ENCODE results near the gene LHFPL6. TPM values are rescaled to one million over a fixed set of nuclear protein-coding genes. Genes with fewer than 3 reads are reported as not detected.
"Not testable (repeated sequence)": the region's sequence is repeated elsewhere in the genome, so short reads cannot be mapped to it uniquely, and the experiment has no call there.

The LHFPL6 gene
- polyA plus RNA-seq, 2 of the 4 experiments (the other 2 are of a cell fraction), result 1.7 to 5.4 TPM

- H3K4me2 ChIP-seq, result no peak overlapping the region
- POLR2A ChIA-PET, result no interaction called here
- H3K4me3 ChIP-seq, result no peak overlapping the region
- FAIRE-seq (no peak), DNase-seq (ENCODE audit: low read depth in 1 of 2, low spot score in 1 of 2) (no peak), ATAC-seq (no peak)
- TF ChIP-seq MAFK (IDR thresholded peaks at IDR 0.05; ENCODE audit: partially characterized antibody), result peak; percentile 15
- TF ChIP-seq JUN (IDR thresholded peaks at IDR 0.05), result no peak
- TF ChIP-seq EHMT2 (IDR thresholded peaks at IDR 0.05; ENCODE audit: low read depth), result no peak
- TF ChIP-seq CHD4 (IDR thresholded peaks at IDR 0.05; ENCODE audit: borderline replicate concordance), result no peak
- no peak for TF ChIP-seq BCL3 (IDR thresholded peaks at IDR 0.05)
- no peak for TF ChIP-seq ELK1 (IDR thresholded peaks at IDR 0.05; ENCODE audit: low read depth, low read length)
- TF ChIP-seq SMC3 (IDR thresholded peaks at IDR 0.05), result no peak
- H3K4me1 ChIP-seq, result no peaks in the 10 kb centered on the region
- H3K27ac ChIP-seq, result no peak overlapping the region
- H3K9me3 ChIP-seq, result no peaks in the 10 kb centered on the region
- WGBS (ENCODE audit: missing lambda C conversion rate), result 8% methylated on average over 1 of the region's 1 CpG
- CTCF ChIA-PET, result interaction anchor here (0.8 to 0.9 kb wide), 2 partner anchors 24 to 270 kb away, joined by 3 to 4 read pairs; no protein-coding TSS in a partner anchor
Observed at GRCh38 chr13:39341251-39341650, 261.7 kb downstream of the LHFPL6 start.

GRCh38 chr13:39338114-39338513 lies 264.9 kb downstream of the LHFPL6 start:
- FAIRE-seq; ATAC-seq; CTCF ChIA-PET; POLR2A ChIA-PET; H3K4me2 ChIP-seq; H3K27ac ChIP-seq; H3K4me3 ChIP-seq; H3K4me1 ChIP-seq; H3K9me3 ChIP-seq; DNase-seq (ENCODE audit: low read depth in 1 of 2, low spot score in 1 of 2): not testable (repeated sequence)
- 54% methylated on average over 6 of the region's 6 CpGs for WGBS (ENCODE audit: missing lambda C conversion rate)

DNA sequence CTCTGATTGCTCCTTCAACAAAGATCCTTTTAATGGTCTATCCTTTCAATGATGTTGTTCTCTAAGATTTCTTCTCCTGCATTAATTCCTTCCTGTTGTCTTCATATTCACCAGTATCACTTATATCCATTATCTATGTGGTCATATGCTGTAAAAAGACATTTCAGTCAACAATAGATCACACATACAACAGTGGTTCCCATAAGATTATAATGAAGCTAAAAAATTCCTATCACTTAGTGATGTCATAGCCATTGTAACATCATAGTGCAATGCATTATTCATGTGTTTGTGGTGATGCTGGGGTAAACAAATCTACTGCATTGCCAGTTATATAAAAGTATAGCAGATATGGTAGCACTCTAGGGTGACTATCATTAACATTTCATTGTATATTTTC lies 266.1 kb downstream of the LHFPL6 start:
- Histone ChIP-seq H3K9me3 (no peaks in the 10 kb centered on the region), H3K27ac (no peak overlapping the region), H3K4me1 (no peaks in the 10 kb centered on the region), H3K4me3 (no peak overlapping the region), H3K4me2 (no peak overlapping the region)
- ChIA-PET CTCF (no interaction called here), POLR2A (no interaction called here)
- DNase-seq (ENCODE audit: low read depth in 1 of 2, low spot score in 1 of 2) (no peak), ATAC-seq (no peak), FAIRE-seq (no peak)
- TF ChIP-seq BHLHE40 (IDR thresholded peaks at IDR 0.05; ENCODE audit: low read depth, low read length) (no peak), EHF (CRISPR knock-in tag; IDR thresholded peaks at IDR 0.05) (no peak), BCL3 (IDR thresholded peaks at IDR 0.05) (no peak), CEBPB (IDR thresholded peaks at IDR 0.05) (no peak), SMC3 (IDR thresholded peaks at IDR 0.05) (no peak), RNF2 (IDR thresholded peaks at IDR 0.05; ENCODE audit: borderline replicate concordance, low read depth) (no peak), GATA3 (IDR thresholded peaks at IDR 0.05; ENCODE audit: borderline replicate concordance) (no peak), JUNB (IDR thresholded peaks at IDR 0.05) (no peak), JUN (IDR thresholded peaks at IDR 0.05) (no peak), RFX5 (IDR thresholded peaks at IDR 0.05) (no peak), CBX2 (IDR thresholded peaks at IDR 0.05; ENCODE audit: borderline replicate concordance, low read depth) (no peak), CTCF (IDR thresholded peaks at IDR 0.05) (no peak), POLR2A (IDR thresholded peaks at IDR 0.05; ENCODE audit: low read length) (no peak), MAZ (IDR thresholded peaks at IDR 0.05; ENCODE audit: borderline replicate concordance, low read depth, low read length) (no peak), PBX3 (IDR thresholded peaks at IDR 0.05) (no peak), HDAC2 (IDR thresholded peaks at IDR 0.05) (no peak)
- TF ChIP-seq, protein P1, sequence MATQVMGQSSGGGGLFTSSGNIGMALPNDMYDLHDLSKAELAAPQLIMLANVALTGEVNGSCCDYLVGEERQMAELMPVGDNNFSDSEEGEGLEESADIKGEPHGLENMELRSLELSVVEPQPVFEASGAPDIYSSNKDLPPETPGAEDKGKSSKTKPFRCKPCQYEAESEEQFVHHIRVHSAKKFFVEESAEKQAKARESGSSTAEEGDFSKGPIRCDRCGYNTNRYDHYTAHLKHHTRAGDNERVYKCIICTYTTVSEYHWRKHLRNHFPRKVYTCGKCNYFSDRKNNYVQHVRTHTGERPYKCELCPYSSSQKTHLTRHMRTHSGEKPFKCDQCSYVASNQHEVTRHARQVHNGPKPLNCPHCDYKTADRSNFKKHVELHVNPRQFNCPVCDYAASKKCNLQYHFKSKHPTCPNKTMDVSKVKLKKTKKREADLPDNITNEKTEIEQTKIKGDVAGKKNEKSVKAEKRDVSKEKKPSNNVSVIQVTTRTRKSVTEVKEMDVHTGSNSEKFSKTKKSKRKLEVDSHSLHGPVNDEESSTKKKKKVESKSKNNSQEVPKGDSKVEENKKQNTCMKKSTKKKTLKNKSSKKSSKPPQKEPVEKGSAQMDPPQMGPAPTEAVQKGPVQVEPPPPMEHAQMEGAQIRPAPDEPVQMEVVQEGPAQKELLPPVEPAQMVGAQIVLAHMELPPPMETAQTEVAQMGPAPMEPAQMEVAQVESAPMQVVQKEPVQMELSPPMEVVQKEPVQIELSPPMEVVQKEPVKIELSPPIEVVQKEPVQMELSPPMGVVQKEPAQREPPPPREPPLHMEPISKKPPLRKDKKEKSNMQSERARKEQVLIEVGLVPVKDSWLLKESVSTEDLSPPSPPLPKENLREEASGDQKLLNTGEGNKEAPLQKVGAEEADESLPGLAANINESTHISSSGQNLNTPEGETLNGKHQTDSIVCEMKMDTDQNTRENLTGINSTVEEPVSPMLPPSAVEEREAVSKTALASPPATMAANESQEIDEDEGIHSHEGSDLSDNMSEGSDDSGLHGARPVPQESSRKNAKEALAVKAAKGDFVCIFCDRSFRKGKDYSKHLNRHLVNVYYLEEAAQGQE (IDR thresholded peaks at IDR 0.05), result no peak
